Kidney (tissue), 14 donors: Measurements from ENCODE around the gene ANKRD9. TPM values are rescaled to one million over a fixed set of nuclear protein-coding genes. Genes with fewer than 3 reads are reported as not detected.

Source experiments
- DNase-seq, 5 donors: peaks; one replicate each; pipeline ENCODE4 v3.0.0-alpha.2; 2013 to 2020
- FAIRE-seq: peaks from 2 replicates; lab custom pipeline; 2012; peaks lifted over from hg19 to GRCh38; lab: Jason Lieb, UNC
- H3K27ac ChIP-seq, 2 donors: one replicate each; pipeline ENCODE4 v1.7.0; 2013; ENCODE audit warnings: low read depth in 2 of 2, low read length in 2 of 2, inconsistent platforms in 1 of 2
- H3K27me3 ChIP-seq: one replicate; pipeline ENCODE4 v1.7.1; 2013; ENCODE audit warnings: low read length, inconsistent platforms; ENCODE audit not compliant: control insufficient read depth, insufficient read depth
- H3K36me3 ChIP-seq, 3 donors: one replicate each; pipeline versions ENCODE4 v1.7.0 to v1.7.1; 2013; ENCODE audit warnings: low read length in 3 of 3, control low read depth in 1 of 3, inconsistent platforms in 1 of 3; ENCODE audit not compliant: insufficient read depth in 3 of 3, control insufficient read depth in 2 of 3
- H3K4me1 ChIP-seq, 3 donors: one replicate each; pipeline versions ENCODE4 v1.7.0 to v1.7.1; 2013; ENCODE audit warnings: low read length in 3 of 3, inconsistent platforms in 1 of 3, low read depth in 1 of 3; ENCODE audit not compliant: control insufficient read depth in 2 of 3, insufficient read depth in 2 of 3
- H3K4me3 ChIP-seq, 3 donors: one replicate each; pipeline versions ENCODE4 v1.7.0 to v1.8.1; 2013; ENCODE audit warnings: low read length in 3 of 3, control low read depth in 1 of 3, inconsistent platforms in 1 of 3
- H3K9ac ChIP-seq, 3 donors: one replicate each; pipeline versions ENCODE4 v1.7.0 to v1.7.1; 2013; ENCODE audit warnings: low read length in 3 of 3, control low read depth in 1 of 3, inconsistent platforms in 1 of 3
- H3K9me3 ChIP-seq, 3 donors: one replicate each; pipeline versions ENCODE4 v1.7.0 to v1.7.1; 2013; ENCODE audit warnings: low read length in 3 of 3, control low read depth in 1 of 3, inconsistent platforms in 1 of 3; ENCODE audit not compliant: control insufficient read depth in 2 of 3, insufficient read depth in 1 of 3
- CTCF ChIP-seq: IDR thresholded peaks from 3 replicates; pipeline ENCODE4 v1.5.1; 2012; ENCODE audit warnings: mild to moderate bottlenecking, moderate library complexity, borderline replicate concordance; ENCODE audit not compliant: insufficient read depth; ENCODE audit errors: extremely low read depth
- intact Hi-C: fragments of 100-400 bp; cut with DNase I; formaldehyde crosslinking; loops from one replicate; pipeline ENCODE4 v1.11.1; 2022
- polyA plus RNA-seq: library from polyadenylated mRNA; stranded (reverse); fragments of 350-450 nt; fragmentation: Illumina TruSeq; extraction: RNeasy Lipid Tissue Mini Kit (QIAGEN cat#74804); gene quantifications from one replicate; pipeline ENCODE4 v1.2.3, GENCODE V29; 2014; ENCODE audit warnings: low read depth, low replicate concordance; ENCODE audit not compliant: insufficient read depth
- total RNA-seq: library from RNA; stranded (reverse); fragmentation: NEBNext Ultra II Directional; extraction: Animal tissue kit (Norgen Biotek cat#: 25700); gene quantifications from one replicate; pipeline ENCODE4 v1.2.1, GENCODE V29; 2021
- donor health status: control.
- donor health status: control.
- donor health status: control.
- donor health status: control.
- donor health status: control.
- donor health status: DM: yes; HTN: yes; CAD: no.
- donor health status: Normal renal cell carcinoma (clear cell type).

Gene ANKRD9
- total and polyA plus RNA-seq, 2 donors from 2014 or later, result 18.7 to 26.0 TPM

- Histone ChIP-seq H3K27me3 (no peaks in the 10 kb centered on the region), H3K27ac (no peak overlapping the region), H3K36me3 (peaks cover 0 to 11% (median 4%) of the 10 kb centered on the region in 3 donors), H3K4me1 (peaks cover 0 to 8% (median 0%) of the 10 kb centered on the region in 3 donors), H3K4me3 (no peak overlapping the region), H3K9me3 (no peaks in the 10 kb centered on the region), H3K9ac (no peak overlapping the region)
- no peak for TF ChIP-seq CTCF
- intact Hi-C loops, result no loop called here
- DNase-seq, result no peak
- FAIRE-seq, result no peak
Observed at GRCh38 chr14:102496958-102497744, 12.4 kb downstream of the ANKRD9 start.

DNA sequence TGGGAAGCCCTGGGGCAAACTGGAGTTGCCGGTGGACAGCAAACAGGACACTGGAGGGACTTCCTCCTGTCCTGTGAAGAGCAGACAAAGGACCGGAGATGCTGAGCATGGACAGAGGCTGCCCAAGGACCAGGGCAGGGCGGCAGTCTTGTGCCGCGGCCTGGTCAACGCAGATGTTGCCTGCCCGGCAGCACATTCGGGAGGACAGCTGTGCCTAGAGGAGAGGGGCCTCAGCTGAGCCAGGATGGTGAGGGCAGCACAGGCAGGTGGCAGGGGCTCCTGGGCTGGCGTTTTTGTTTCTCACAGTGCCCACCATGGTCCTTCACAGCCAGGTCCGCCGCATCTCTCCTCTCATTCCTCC is 13.3 kb downstream of the ANKRD9 start:
- no peak overlapping the region for H3K27ac ChIP-seq
- H3K9ac ChIP-seq, result no peak overlapping the region
- DNase-seq (no peak), FAIRE-seq (no peak)
- no peaks in the 10 kb centered on the region for H3K9me3 ChIP-seq
- peaks cover 0 to 8% (median 0%) of the 10 kb centered on the region in 3 donors for H3K4me1 ChIP-seq
- H3K36me3 ChIP-seq, result peaks cover 0 to 11% (median 4%) of the 10 kb centered on the region in 3 donors
- H3K4me3 ChIP-seq, result no peak overlapping the region
- H3K27me3 ChIP-seq, result no peaks in the 10 kb centered on the region
- intact Hi-C loops, result no loop called here
- TF ChIP-seq CTCF, result no peak

DNA sequence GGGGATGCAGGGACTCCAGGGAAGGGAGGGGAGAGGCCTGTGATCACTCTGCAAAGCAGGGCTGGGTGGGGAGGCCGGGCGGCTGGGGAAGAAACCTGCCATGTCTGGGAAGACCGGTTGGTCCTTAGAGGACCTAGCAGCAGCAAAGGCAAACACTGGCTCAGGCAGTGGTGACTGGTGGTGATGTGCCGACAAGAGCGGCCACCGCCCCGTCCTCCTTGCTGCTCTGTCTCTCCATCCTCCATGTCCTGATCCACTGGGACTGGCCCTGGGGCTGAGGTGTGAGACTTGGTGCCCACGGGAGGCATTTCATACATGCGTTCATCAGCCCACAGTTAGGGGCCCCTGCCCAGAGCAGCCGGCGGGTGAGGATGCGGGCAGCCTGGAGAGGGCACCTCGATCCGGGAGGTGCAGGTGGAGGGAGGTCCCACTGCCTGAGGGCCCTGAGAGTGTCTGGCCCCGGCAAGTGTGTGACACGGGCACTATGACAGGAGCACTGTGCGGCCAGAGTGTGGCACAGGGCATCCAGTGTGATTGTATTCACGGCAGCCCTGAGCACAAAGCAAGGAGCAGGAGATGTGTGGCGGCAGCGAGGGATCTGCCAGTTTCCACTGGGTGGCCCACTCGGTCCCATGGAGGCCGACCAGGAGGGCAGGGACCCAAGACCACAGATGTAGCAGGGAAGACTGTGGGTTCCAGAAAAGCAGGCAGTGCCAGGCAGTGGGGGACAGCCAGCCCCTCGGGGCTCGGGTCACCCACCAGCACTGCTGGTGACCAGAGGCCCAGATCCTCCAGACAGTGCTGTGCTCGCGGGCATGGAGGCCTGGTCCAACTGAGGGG is 13.9 kb downstream of the ANKRD9 start:
- H3K9me3 ChIP-seq, result no peaks in the 10 kb centered on the region
- FAIRE-seq, result no peak
- intact Hi-C loops, result no loop called here
- H3K36me3 ChIP-seq, result peaks cover 0 to 11% (median 4%) of the 10 kb centered on the region in 3 donors
- peak in 1 of 5 donors; percentile 66 for DNase-seq
- H3K9ac ChIP-seq, result no peak overlapping the region
- no peak for TF ChIP-seq CTCF
- H3K4me3 ChIP-seq, result no peak overlapping the region
- H3K4me1 ChIP-seq, result peaks cover 0 to 6% (median 0%) of the 10 kb centered on the region in 3 donors
- no peaks in the 10 kb centered on the region for H3K27me3 ChIP-seq
- no peak overlapping the region for H3K27ac ChIP-seq
